NCI-H1417 (cell line): ENCODE measurements around the gene ARPP21.

Experiments
- DNase-seq, 3 experiments: peaks; one replicate each; lab custom pipeline; 2025; lab: John Stamatoyannopoulos, UW

The ARPP21 gene

DNA sequence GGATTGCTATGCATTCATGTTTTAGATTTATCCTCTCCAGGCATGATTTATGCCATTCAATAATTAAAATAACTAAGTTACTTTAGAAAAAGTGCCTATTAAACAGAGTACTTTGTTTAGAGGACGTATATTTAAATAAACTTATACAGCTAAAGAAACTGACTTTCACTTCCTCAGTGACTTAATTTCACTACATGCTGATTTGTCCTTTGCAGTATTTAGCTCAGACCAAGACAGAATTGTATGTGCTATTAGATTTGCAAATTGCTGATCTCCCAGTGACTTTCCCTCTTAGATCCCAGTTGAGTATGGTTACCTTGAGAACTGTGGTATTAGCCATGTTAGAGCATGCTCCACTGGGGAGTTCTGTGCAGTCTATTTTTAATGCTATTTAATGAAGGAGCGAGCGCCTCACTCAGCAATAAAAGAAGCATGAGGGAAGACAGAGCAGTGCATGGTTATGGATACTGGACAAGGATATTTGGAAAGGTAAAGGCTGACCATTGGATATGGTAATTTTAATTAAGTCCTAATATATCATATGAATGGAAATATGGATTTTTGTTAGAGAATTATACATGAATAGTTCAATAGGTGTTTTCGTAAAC is 2.7 kb downstream of the ARPP21 start:
- DNase-seq: no peak

DNA sequence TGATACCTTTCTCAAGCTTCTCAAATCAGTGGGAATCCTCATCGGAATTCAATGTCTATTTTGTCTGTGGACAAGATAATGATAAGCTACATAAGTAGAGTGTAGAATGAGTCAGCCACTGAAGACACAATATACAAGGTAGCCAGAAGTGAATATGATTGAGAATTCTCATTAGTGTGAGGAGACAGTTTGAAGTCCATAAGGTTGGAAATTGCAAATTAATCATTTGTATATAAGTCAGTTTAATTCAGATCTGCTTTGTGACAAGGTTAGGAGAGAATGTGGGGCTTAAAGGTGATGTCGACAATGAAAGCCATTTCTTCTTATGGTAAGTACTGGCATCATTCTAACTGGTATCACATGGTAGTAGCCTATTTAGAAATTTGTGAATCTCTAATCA is 4.2 kb downstream of the ARPP21 start:
- DNase-seq: no peak

DNA sequence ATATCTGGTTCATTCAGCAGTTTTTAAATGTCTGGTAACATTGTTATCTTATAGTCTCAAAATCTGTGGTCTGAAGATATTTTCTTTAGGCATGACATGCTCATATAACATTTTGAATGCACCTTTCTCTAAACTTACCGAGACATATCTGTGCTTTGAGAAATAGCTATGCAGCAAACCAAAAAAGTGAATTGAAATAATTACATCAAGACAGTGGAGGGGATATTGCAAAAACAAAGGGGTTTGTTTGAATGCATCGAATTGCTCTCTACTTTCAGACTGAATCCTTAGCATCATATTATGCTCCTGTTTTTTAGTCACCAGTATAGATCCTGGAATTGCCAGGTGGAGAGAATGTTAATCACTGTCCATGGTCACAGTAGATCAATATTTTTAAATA is 5.1 kb downstream of the ARPP21 start:
- no peak for DNase-seq

DNA sequence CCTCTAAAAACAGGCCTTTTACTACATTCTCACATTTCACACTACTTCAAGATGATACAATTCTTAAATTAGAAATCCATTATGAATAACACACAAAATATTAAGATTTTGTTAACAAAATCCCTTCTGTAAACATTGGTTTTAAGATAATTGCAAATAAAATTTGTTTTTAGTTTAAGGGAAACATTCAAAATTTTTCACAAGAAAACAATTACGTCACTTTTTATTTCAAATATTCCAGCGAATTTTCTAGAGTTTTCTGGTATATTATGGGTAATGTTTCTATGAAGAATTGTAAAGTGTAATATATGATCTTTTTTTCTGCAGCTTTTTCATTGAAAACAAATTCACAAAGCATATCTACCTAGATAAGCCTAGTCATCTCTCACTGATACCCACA is 5.9 kb downstream of the ARPP21 start:
- DNase-seq: no peak

DNA sequence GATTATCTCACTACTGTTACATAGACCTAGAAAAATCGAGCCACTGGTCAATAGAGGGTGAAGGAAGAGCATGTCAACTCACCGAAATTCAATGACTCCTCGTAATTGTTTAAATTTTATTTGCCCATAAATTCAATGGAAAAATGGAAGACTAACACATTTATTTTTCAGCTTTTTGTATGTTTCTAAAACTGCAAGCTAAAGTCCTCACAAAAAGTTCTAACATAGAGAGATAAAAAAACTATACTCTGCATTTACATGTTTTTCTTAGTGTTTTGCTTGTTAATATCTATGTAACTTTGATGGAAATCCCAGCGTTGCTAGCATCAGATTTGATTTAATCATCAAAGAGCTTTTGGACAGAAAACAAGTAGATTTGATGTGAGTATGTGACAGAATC is 6.8 kb downstream of the ARPP21 start:
- DNase-seq: no peak

DNA sequence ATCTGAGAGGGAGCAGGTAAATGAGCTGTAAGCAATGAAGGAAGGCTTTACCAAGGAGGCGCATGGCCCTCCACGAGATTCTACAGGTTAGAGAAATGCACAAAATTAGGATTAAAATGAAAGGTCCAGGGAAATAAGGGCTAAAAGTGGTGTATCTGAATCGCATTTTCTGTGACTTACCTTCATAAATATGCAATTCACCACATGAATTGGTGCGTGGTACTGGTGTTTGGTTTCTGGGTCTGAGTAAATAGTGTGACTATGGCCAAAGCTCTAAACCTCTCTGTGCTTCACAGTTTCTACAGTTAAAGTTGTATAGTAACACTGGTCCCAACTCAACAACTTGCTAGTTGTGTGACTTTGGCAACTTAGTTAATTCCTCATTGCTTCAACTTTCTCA is 8.1 kb downstream of the ARPP21 start:
- no peak for DNase-seq

DNA sequence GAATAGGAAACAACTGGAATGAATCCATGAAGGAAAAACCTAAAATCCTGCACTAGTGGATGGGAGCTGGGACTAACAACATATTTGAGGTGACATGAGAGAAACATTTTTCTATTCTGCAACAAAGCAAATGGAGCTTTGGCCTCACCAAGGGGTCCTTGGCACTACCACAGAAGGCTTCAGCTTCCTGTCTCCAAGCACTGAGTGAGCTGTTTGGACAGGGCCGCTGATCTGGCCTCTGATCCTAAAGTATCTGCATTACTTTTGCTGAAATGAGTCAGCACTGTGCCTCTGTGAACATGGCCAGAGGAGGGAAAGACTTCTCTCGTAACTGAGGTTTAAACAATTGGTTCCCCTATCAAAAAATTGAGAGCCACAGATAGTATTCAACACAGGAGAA is 9.0 kb downstream of the ARPP21 start:
- no peak for DNase-seq

DNA sequence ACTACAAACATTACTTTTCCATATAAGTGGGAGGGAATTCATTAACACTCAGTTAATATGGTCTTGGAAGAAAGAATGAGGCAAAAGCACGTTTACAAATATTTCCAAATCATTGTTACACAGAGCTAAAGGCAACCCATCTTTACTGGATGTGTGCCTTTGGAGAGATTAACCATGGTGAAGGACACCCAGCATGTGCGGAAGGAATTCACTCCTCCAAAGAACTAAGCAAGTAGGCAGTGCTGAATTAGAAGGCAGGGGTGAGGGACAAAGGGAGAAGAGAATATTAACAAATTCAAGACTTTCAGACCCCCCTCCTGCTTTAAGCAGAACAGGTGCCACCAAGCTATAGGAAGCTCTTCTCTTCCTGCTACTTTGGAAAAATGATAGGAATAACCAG is 10.1 kb downstream of the ARPP21 start:
- DNase-seq: no peak

DNA sequence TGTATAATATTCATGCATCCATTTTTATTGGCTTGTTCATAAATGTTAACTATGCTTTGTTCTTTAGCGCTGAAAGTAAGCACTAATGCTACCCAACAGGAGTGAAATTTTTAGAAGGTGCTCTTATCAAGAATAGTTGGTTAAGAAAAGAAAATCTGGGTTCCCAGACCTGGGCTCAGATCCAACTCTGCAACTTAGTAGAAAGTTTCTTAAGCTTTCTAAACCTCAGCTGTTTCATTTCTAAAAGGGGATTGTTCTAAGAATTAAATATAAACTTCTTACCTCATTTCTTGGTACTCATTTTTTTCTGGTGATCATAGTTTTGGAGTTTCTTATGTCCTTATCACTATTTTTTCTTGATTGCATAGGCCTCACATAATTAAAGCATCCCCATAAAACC is 12.1 kb downstream of the ARPP21 start:
- no peak for DNase-seq

DNA sequence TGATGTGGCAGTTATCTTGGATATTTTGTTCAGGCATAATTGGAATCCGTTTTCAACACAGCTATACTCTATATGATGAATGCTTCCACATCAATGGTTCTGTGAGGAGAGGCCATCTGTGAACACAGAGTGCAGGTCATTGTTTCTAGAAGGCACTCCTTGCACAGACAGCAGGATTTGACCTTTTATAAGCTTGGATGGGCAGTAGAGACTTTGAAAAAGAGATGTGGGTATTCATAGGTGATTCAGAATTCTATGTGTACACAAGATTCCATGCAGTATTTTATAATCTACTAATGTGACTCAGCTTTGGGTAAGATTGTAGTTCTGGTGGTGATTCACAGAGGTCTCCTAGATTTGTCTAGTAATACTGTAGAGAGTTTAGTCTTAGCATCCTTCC is 12.5 kb downstream of the ARPP21 start:
- no peak for DNase-seq

DNA sequence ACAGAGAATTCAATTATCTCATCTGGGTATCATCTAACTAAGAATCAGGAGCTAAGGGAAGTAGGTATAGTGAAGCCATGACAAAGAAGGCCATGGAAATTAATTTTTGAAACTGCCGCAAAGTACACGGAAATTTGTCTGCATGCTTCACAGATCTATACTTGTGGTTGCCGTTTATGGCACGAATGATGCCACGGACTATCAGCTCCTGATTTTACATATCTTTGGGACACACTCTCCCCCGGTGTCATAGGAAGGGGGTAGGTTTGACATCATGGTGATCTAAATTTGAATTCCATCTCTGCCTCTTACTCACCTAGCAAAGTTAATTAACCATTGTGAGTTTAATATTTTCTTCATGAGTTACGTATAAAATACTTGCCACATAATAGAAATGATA is 14.0 kb downstream of the ARPP21 start:
- DNase-seq: no peak

DNA sequence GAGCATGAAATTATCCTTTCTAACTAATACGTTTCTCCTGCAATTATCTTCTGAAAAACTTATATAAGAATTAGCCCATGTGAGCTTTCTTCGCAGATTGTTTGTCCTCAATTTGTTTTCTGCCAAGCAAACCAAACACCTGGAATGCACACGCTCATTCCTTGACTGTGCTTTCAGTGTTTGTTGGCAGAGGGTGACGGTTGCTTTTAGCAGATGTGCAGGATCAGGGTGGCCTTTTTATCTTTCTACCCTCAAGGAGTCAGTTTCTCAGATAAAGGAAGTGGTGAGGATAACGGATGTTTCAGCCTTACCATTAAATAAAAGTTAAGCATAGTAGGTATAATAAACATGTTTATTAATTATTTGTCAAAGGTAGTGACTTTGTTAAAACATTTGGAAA is 15.2 kb downstream of the ARPP21 start:
- no peak for DNase-seq

DNA sequence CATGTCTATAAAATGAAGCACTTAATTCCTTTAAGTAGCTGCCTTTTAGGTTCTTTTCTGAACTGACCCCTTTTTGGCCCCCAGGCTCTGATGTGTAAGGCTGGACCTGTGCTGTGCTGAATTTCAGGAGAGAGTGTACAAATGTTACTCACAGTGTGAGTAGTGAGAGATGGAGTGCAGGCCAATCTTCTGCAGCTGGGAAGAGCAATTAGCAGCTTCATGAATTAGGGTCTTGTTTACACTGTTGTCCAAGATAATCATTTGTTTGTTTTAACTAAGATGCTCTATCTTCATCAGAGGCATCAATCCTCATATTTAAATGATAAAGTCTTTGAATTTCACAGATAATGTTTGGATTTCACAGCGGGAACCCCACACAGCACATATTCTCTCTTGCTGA is 19.4 kb downstream of the ARPP21 start:
- DNase-seq: peak in 2 of 3 experiments; percentile 3 to 32

DNA sequence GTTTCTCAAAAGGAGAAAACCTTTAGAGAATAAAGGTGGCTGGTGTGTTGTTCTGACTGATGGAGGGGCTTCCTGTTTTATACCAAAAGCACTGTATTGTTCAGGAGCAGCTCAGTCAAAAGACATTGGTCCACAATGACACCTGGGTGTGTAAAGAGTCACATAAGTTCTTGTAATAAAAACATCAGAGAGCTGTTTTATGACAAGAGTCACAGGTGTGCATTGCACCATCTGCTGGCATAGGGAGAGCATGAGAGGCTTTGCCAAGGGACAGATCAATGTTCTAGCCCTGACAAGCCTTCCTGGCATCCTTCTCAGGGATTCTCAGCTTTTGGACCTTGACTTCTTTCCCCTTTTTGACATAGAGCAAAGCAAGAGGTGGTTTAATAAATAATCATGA is 20.4 kb downstream of the ARPP21 start:
- peak; percentile 11 to 63 (median 26) for DNase-seq

DNA sequence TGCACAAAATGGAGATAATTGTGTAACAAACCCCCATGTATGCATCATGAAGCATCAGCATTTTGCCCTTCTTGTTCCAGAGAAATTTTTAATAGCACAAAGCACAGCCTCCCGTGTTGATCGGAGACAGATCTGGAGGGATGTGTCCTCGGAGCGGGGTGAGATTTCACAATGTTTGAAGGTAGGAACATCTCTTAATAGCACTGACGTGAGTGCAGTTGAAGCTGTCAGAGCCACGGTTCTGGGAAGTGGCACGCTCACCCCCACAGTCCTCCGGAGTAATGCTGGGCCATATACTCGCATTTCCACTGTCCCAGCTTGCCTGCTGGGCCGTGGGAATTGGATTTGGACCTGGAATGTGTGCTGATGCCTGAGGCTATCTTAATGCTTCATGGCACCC is 24.1 kb downstream of the ARPP21 start:
- no peak for DNase-seq

DNA sequence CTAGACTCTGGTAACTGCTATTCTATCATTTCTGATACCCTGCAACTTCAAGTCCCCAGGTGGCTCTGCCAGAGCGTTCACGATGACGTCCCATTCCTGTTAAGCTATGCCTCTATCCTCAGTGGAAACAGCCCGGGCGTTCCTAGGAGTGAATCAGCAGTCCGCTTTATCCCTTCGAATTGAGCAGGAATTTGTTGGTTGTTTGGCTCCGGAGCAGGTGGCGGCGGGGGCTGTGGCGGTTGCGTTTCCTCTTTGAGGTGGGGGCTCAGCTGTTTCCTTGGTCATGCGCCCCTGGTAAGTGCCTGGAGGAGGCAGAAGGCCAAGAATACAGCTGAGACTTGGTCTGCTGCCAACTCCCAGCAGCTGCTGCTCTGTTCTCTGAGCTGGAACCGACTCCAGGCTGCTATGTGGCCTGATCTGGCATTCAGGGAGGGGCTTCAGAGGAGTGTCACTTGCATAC is 25.2 kb downstream of the ARPP21 start:
- peak; percentile 75 to 92 (median 91) for DNase-seq

DNA sequence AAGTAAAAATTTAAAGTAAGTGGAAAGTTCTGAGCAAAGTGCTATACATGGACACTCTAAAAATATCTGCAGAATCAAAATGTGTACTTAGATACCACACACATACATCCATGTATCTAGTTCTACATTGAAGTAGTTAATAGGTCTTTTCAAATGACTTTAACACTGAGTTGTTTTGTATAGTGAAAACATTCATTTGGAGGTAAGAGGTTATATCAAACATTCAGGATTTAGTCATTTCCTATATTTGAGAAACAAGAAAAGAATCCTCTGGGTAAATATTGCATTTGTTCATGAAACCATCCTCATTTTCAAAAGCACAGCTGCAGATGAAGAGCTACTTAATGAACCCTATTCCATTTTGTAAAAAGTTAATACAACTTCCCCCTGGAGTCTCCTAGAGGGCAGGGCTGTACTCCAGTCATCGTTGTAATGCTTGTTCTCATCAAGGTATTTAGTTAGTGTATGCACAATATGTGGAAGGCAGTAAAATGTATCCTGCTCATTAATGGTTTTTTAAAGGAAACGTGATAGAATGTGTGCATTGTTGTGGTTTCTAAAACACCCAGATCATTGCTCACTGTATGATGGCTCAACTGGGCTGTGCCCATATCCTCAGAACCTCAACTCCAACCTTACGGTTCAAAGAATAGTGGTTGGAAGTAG is 26.2 kb downstream of the ARPP21 start:
- peak in 1 of 3 experiments; percentile 11 for DNase-seq

DNA sequence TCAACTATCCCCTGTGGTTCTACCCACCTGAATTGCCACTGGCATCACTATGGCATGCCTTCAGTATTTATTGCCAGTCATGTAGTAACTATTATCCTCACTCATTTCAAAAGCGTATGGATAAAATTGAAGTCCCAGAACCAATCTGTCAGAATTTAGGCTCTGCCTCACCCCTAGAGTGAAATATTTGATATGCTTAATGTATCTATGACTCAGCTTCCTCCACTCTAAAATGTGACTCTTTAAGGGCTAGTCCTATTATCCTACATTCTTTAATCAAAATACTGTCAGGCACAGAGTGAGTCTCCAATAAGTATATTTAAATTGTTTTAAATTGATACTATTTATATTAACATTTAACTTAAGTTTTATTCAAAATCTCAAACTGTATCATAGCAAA is 27.6 kb downstream of the ARPP21 start:
- no peak for DNase-seq

DNA sequence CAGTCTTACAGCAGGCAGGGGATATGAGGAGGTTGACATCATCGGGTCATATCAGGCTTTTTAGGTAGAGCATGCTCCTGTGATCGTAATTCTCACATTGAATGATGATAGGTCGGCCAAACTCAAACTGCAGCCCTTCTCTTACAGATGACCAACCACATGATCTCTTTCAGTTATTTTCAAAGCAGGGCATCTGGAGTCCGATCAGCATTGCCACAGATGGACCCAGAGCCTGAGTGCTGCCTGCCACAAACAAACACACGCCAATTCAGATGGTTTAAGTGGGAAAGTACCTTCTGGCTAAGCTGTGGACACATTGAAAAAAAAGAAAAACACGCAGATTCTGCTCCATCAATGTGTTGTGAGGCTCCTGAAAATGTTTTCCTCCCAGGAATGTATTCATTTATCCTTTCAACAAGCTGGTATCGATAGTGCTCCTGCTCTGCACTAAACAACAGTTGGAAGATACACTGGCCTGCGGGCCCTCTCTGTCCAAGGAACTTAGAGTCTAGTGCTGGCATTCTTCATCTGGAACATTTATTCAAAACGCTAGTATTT is 31.2 kb downstream of the ARPP21 start:
- no peak for DNase-seq

DNA sequence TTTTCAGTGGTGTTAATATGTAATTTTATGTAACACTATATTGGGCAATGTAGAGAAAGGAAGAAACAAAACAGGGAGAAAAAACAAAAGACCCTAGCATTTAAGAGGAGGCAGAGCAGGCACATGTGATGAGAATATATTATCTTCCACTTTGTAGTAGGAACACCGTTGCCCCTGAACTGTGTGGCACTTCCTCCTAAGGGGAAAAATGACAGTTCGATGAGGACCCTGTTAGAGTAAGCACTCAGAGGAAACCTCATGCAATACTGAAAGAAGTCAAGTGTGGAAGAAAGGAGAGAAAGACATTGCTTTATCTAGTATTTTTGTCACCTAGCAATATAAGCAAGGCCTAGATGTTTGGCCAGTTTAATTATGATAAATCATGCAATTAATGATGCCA is 32.2 kb downstream of the ARPP21 start:
- no peak for DNase-seq

DNA sequence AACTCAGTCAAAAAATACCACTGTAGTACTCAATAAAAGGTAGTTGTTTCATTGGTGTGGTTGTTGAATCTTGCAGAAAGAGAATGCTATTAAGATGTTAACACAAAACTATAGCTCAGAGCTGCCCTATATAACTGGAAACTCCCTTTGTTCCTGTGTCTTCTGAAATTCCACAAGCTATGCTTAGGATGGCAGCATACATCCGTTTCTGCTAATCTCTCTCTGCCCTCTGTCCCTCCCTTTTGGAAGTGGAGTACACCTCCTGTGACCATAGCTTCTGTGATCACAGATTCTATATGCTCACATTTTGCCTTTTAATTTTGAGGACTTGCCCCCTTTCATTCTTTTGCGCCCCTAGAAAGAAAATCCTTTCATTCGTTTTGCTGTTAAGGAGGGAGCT is 33.7 kb downstream of the ARPP21 start:
- DNase-seq: no peak

DNA sequence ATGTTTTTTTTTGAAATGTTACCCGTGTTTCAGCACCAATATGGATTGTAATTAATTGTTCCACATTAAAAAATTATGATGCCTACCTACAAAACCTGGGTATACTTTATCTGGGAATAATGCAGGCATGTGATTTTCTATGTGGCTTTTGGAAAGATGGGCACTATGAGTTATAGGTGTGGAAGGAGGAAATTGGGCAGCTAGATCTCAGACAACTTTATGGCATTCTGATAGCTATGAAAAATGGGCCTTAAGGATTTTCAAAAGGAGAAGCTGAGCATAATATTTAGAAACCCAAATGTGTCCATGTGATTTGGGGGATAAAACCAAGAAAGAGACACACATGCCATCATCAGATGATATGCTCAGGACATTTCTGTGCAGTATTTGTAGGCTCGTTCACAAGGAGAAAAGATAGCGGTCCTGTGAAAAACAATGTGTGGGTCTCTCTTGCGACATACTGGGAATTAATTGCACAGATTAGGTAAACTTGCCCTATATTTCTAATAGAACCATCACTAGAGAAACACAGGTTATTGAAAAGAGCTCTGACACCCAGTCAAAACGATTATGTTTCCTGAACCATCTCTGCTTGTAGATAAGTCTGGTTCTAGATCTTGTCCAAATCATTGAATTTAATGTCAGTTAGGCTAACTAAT is 35.3 kb downstream of the ARPP21 start:
- DNase-seq: no peak

DNA sequence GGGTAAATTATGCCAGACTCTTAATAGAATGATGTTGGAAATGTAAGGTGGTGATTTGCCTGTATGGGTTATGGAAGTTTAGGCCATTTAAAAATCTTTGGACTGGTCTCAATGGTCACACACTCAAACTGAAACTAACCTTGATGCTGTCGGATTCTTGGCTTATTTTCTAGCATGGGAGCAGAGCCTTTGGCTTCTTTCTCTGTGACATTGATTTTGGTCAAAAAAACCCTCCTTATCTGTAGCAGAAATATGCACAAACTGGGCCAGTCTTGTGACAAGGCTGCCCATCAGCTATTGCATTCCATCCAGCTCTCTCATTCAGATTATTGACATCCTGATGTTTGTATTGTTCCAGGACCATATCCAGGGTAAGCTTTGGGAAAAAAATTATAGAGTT is 35.9 kb downstream of the ARPP21 start:
- no peak for DNase-seq
